Peyer's patch (tissue), 4 donors: ENCODE measurements around the gene GPD2.

Experiments
- POLR2A ChIP-seq, 2 donors: fragments of 450-650 bp; IDR thresholded peaks; one replicate each; pipeline ENCODE4 v1.5.1; 2017; ENCODE audit warnings: antibody characterized with exemption in 2 of 2, mild to moderate bottlenecking in 2 of 2, moderate library complexity in 2 of 2
- TF ChIP-seq, protein P1 (sequence below), 6 experiments: fragments of 450-650 bp in 4 of 6; fragments of 200-600 bp in 2 of 6; sonication (generic) in 1 of 6; IDR thresholded peaks; one replicate each; pipeline ENCODE4 v1.5.1; 2017 to 2019; ENCODE audit warnings: antibody characterized with exemption in 6 of 6, mild to moderate bottlenecking in 3 of 6, moderate library complexity in 1 of 6

DNA sequence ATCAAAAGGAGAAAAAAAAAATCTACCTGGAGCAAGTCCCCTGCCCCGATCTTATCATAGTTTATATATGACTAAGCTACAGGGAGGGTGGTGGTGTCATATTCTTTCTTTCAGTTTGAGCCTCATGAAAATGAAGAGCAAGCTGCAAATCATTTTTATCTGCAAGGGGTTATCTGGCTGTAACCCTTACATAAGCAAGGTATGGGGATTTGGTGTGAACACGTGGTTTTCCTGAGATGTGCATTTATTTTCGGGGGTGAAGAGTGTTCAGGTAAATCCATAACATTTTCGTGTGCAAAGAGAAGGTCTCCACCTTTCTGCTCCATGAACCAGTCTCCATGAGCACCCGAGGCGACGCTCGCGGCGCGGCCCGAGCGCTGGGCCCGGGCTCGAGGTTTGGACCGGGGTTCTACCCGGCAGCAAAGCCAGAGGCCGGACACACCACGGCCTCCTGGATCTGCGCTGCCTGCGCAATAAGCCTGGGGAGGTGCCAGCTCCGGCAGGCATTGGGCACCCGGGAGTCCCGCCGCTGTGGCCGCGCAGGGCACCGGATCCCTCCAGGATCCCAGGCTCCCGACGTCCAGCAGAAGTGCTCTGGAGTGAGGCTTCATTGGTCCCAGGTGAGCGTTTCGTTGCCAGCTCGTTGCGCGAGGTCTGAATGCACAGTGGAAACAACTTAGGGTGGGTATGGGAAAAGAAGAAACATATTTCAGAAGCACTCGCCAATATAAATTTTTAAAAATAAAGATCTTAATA lies 36.1 kb upstream of the GPD2 start:
- TF ChIP-seq, protein P1, sequence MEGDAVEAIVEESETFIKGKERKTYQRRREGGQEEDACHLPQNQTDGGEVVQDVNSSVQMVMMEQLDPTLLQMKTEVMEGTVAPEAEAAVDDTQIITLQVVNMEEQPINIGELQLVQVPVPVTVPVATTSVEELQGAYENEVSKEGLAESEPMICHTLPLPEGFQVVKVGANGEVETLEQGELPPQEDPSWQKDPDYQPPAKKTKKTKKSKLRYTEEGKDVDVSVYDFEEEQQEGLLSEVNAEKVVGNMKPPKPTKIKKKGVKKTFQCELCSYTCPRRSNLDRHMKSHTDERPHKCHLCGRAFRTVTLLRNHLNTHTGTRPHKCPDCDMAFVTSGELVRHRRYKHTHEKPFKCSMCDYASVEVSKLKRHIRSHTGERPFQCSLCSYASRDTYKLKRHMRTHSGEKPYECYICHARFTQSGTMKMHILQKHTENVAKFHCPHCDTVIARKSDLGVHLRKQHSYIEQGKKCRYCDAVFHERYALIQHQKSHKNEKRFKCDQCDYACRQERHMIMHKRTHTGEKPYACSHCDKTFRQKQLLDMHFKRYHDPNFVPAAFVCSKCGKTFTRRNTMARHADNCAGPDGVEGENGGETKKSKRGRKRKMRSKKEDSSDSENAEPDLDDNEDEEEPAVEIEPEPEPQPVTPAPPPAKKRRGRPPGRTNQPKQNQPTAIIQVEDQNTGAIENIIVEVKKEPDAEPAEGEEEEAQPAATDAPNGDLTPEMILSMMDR (IDR thresholded peaks at IDR 0.05), result no peak
- TF ChIP-seq POLR2A (IDR thresholded peaks at IDR 0.05), result no peak
